Renal cortical epithelial cell (primary cell): Measurements from ENCODE around the gene DDX60. TPM values are rescaled to one million over a fixed set of nuclear protein-coding genes. Genes with fewer than 3 reads are reported as not detected.
A peak's percentile ranks its signal among the peaks of the same experiment; 100 is the strongest.

Source experiments
- DNase-seq: peaks from one replicate; pipeline ENCODE4 v3.0.0-alpha.2; 2011; ENCODE audit warnings: low read depth
- total RNA-seq: library from RNA; depleted of rRNA; stranded (reverse); fragments of >200 nt; gene quantifications from 2 replicates; pipeline ENCODE4 v1.2.3, GENCODE V29; 2014

DDX60 gene
- total RNA-seq, 1 donor from 2014 or later = 23.9 TPM

- DNase-seq = no peak
Measured at GRCh38 chr4:168203233-168203911, 115.2 kb downstream of the DDX60 start.

- DNase-seq = no peak
Measured at GRCh38 chr4:168200685-168201084, 117.9 kb downstream of the DDX60 start.

GRCh38 chr4:168199260-168199957 lies 119.1 kb downstream of the DDX60 start:
- no peak for DNase-seq

GRCh38 chr4:168197926-168198325 lies 120.6 kb downstream of the DDX60 start:
- DNase-seq = no peak

GRCh38 chr4:168188754-168189153 lies 129.8 kb downstream of the DDX60 start:
- DNase-seq = no peak

GRCh38 chr4:168183717-168184571 lies 134.6 kb downstream of the DDX60 start:
- peak; percentile 37 for DNase-seq

GRCh38 chr4:168177546-168178149 lies 140.9 kb downstream of the DDX60 start:
- peak; percentile 81 for DNase-seq

GRCh38 chr4:168174308-168174707 lies 144.2 kb downstream of the DDX60 start:
- no peak for DNase-seq

GRCh38 chr4:168167714-168168284 lies 150.8 kb downstream of the DDX60 start:
- DNase-seq = no peak

Other genes with a start within 250 kb of the DDX60 start
- not detected in 2 replicates for gene ANXA10, start 226.2 kb downstream of the DDX60 start, total RNA-seq
- gene DDX60L, start 161.7 kb upstream of the DDX60 start, total RNA-seq = 22.5 and 44.6 TPM in 2 replicates
- 190 and 278 TPM in 2 replicates for gene PALLD, start 178.3 kb upstream of the DDX60 start, total RNA-seq